HEK293T (cell line): ENCODE data around the gene SBNO2.

Source experiments
- CTCF ChIA-PET: fragments of 350-600 bp; formaldehyde crosslinking; extraction: SDS; loops from one replicate; lab custom pipeline; 2021; ENCODE audit warnings: antibody characterized with exemption, inconsistent platforms; lab: Yijun Ruan, JAX
- POLR2A ChIA-PET: fragments of 350-600 bp; formaldehyde crosslinking; extraction: SDS; loops from one replicate; lab custom pipeline; 2020; ENCODE audit warnings: antibody characterized with exemption, inconsistent platforms; lab: Yijun Ruan, JAX
- DNase-seq: peaks from one replicate; pipeline ENCODE4 v3.0.0; 2012; ENCODE audit warnings: mixed read lengths; ENCODE audit errors: extremely low spot score
- ARNT ChIP-seq: fragments of 450-650 bp; IDR thresholded peaks from 2 replicates; pipeline ENCODE4 v1.6.1; 2017; ENCODE audit warnings: mild to moderate bottlenecking
- BHLHE40 ChIP-seq: fragments of 450-650 bp; IDR thresholded peaks from 2 replicates; pipeline ENCODE4 v1.6.1; 2016; ENCODE audit warnings: mild to moderate bottlenecking, moderate library complexity, borderline replicate concordance
- CTBP1 ChIP-seq: fragments of 450-650 bp; IDR thresholded peaks from 2 replicates; pipeline ENCODE4 v1.6.1; 2016; ENCODE audit warnings: borderline replicate concordance
- ELF4 ChIP-seq: fragments of 450-650 bp; IDR thresholded peaks from 2 replicates; pipeline ENCODE4 v1.6.1; 2017; ENCODE audit warnings: antibody characterized with exemption
- FOXA1 ChIP-seq: fragments of 450-650 bp; IDR thresholded peaks from 2 replicates; pipeline ENCODE4 v1.6.1; 2016; ENCODE audit warnings: mild to moderate bottlenecking
- FOXK2 ChIP-seq: fragments of 450-650 bp; IDR thresholded peaks from 2 replicates; pipeline ENCODE4 v1.6.1; 2016; ENCODE audit warnings: mild to moderate bottlenecking
- FOXM1 ChIP-seq: fragments of 450-650 bp; IDR thresholded peaks from 2 replicates; pipeline ENCODE4 v1.6.1; 2017; ENCODE audit warnings: mild to moderate bottlenecking, borderline replicate concordance
- HDGF ChIP-seq: fragments of 450-650 bp; IDR thresholded peaks from 2 replicates; pipeline ENCODE4 v1.6.1; 2017; ENCODE audit warnings: antibody characterized with exemption, borderline replicate concordance
- L3MBTL2 ChIP-seq: fragments of 450-650 bp; conservative IDR thresholded peaks from 2 replicates; pipeline ENCODE4 v1.6.1; 2016; ENCODE audit warnings: mild to moderate bottlenecking
- LEF1 ChIP-seq: fragments of 450-650 bp; IDR thresholded peaks from 2 replicates; pipeline ENCODE4 v1.6.1; 2017; ENCODE audit warnings: mild to moderate bottlenecking, borderline replicate concordance
- NFRKB ChIP-seq: fragments of 450-650 bp; IDR thresholded peaks from 2 replicates; pipeline ENCODE4 v1.6.1; 2016; ENCODE audit warnings: mild to moderate bottlenecking, moderate library complexity
- SP1 ChIP-seq: fragments of 450-650 bp; IDR thresholded peaks from 2 replicates; pipeline ENCODE4 v1.6.1; 2017
- SUZ12 ChIP-seq: fragments of 450-650 bp; IDR thresholded peaks from 2 replicates; pipeline ENCODE4 v1.6.1; 2016; ENCODE audit warnings: mild to moderate bottlenecking
- TARDBP ChIP-seq: fragments of 450-650 bp; IDR thresholded peaks from 2 replicates; pipeline ENCODE4 v1.6.1; 2016
- ZNF384 ChIP-seq: fragments of 450-650 bp; IDR thresholded peaks from 2 replicates; pipeline ENCODE4 v1.6.1; 2016
- TF ChIP-seq, protein P1 (sequence below): fragments of 450-650 bp; IDR thresholded peaks from 2 replicates; pipeline ENCODE4 v1.6.1; 2016

SBNO2 gene

DNA sequence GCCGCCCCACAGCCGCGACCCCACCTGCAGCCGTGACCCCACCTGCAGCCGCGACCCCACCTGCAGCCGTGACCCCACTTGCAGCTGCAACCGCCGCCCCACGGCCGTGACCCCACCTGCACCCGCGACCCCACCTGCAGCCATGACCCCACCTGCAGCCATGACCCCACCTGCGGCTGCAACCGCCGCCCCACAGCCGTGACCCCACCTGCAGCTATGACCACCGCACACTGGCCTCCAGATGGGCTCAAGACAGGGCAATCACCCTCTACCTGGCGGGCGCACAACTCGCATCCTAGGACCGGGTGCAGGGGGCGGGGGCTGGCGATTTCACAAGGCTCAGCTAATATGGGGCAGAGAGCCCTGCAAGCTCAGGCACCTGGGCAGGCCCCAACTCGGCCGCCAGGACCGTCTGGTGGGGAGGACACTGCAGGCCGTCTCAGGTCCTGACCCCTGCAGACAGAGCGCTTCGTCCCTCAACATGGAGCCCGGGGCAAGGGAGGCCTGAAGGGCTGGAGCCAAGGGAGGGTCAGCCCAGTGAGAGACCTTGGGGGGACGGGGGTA is 15.1 kb downstream of the SBNO2 start:
- POLR2A ChIA-PET: no interaction called here

DNA sequence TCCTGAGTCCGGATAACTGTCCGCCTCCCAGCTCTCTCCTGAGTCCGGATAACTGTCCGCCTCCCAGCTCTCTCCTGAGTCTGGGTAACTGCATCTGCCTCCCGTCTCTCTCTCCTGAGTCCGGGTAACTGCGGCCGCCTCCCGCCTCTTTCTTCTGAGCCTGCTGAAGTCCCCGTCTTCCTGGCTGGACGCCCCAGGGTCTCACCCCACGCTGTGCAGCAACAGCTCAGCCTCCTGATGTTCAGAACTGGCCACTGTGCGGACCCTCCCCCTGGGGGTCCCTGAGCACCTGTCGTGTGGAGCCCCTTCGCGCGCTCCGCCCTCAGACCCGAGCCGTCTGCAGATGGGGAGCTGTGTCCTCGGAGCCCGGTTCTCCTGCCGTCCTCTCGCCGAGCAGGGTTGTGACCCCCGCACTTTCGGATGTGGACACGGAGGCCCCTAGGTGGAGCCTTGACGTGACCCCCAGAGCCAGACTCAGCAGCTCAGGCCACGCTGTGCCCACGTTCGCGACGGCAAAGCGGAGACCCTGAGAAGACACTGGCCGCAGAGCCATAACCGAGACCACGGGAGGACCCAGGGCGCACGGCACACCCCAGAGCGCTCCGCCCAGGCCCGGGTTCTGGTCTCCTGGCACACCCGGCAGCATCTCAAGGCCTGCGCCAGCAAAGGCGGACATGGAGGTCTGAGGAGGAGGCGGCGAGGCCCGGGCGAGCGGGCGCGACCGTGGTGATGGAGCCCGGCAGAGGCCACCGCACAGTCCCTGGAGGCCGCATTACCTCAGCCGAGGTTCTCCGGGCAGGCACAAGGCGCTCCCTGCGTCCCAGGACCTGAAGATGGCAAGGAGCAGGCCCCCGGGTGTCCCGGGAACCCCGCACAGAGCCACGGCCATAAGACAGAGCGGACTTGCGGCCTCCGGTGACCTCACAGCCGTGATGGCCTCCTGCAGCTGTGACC is 15.9 kb downstream of the SBNO2 start:
- no peak for TF ChIP-seq TARDBP
- TF ChIP-seq SP1: no peak
- TF ChIP-seq, protein P1, sequence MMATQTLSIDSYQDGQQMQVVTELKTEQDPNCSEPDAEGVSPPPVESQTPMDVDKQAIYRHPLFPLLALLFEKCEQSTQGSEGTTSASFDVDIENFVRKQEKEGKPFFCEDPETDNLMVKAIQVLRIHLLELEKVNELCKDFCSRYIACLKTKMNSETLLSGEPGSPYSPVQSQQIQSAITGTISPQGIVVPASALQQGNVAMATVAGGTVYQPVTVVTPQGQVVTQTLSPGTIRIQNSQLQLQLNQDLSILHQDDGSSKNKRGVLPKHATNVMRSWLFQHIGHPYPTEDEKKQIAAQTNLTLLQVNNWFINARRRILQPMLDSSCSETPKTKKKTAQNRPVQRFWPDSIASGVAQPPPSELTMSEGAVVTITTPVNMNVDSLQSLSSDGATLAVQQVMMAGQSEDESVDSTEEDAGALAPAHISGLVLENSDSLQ: no peak
- no peak for TF ChIP-seq HDGF
- no peak for TF ChIP-seq FOXK2
- no peak for TF ChIP-seq L3MBTL2
- ChIA-PET POLR2A (no interaction called here), CTCF (no interaction called here)
- no peak for DNase-seq

More for the DNA sequence above, 15.1 kb downstream of the SBNO2 start:
- no peak for DNase-seq
- CTCF ChIA-PET: no interaction called here
- TF ChIP-seq ZNF384: no peak

DNA sequence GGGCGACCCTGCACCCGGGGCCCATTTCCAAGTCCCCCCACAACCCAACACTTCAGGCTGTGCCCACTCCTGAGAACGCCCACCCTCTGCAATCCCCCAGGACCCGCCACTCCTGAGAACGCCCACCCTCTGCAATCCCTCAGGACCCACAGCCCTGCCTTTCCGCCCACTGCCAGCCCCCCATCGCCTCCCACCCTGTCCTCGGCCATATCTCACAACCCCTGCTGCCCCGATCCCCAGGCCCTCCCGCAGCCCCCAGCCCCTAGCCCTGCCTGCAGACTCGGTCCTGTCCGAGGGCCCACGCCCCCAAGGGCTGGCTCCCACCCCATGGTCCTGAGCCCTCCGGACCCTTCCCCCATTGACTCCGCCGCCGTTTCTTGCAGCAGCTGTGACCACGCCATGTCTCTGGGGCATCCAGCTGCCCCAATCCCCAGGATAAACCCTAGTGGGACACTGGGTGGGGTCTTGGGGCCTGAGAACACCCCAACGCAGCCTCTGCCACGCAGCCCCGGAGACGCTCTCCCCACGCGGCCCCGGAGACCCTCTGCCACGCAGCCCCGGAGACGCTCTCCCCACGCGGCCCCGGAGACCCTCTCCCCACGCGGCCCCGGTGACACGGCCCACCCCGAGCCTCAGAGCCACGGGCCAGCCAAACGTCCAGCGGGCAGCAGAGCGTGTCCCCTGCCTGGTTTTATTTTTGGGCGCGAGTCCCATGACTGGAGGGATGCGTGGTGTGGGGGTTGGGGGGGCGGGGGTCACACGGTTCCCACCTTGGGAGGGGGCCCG is 17.0 kb downstream of the SBNO2 start:
- ChIA-PET POLR2A (no interaction called here), CTCF (no interaction called here)
- no peak for TF ChIP-seq FOXK2
- no peak for TF ChIP-seq ZNF384
- TF ChIP-seq NFRKB: no peak
- TF ChIP-seq SUZ12: no peak
- TF ChIP-seq TARDBP: no peak
- TF ChIP-seq FOXA1: no peak
- no peak for TF ChIP-seq L3MBTL2
- no peak for TF ChIP-seq SP1
- TF ChIP-seq CTBP1: no peak
- TF ChIP-seq, protein P1: no peak
- TF ChIP-seq HDGF: no peak
- TF ChIP-seq BHLHE40: no peak

DNA sequence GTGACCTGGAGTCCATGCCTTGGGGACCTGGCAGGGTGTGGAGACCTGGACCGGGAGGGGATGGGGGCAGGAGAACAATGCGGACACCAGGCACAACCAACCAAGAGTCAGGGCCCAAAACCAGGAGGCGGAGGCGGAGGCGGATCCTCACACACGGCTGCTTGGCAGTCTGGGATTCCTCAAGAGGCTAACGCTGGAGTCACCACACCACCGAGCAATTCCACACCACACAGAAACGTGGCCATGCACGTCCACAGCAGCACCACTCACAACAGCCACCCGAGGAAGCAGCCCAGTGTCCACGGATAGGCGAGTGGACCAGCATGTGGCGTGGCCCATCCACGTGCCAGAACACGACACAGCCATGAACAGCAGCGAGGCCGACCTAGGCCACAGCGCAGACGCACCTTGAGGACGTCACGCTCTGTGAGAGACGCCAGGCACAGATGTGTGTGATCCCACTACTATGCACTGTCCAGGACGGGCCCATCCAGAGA is 17.7 kb downstream of the SBNO2 start:
- POLR2A ChIA-PET: no interaction called here
- DNase-seq: no peak
- CTCF ChIA-PET: no interaction called here
- TF ChIP-seq ARNT (no peak), FOXM1 (no peak), LEF1 (no peak), NFRKB (no peak), BHLHE40 (no peak), CTBP1 (no peak), FOXA1 (no peak), ZNF384 (no peak), TARDBP (no peak), SP1 (no peak), ELF4 (no peak), FOXK2 (no peak), SUZ12 (no peak), L3MBTL2 (no peak), HDGF (no peak)
- TF ChIP-seq, protein P1: no peak

More for the DNA sequence above, 17.0 kb downstream of the SBNO2 start:
- DNase-seq: no peak

DNA sequence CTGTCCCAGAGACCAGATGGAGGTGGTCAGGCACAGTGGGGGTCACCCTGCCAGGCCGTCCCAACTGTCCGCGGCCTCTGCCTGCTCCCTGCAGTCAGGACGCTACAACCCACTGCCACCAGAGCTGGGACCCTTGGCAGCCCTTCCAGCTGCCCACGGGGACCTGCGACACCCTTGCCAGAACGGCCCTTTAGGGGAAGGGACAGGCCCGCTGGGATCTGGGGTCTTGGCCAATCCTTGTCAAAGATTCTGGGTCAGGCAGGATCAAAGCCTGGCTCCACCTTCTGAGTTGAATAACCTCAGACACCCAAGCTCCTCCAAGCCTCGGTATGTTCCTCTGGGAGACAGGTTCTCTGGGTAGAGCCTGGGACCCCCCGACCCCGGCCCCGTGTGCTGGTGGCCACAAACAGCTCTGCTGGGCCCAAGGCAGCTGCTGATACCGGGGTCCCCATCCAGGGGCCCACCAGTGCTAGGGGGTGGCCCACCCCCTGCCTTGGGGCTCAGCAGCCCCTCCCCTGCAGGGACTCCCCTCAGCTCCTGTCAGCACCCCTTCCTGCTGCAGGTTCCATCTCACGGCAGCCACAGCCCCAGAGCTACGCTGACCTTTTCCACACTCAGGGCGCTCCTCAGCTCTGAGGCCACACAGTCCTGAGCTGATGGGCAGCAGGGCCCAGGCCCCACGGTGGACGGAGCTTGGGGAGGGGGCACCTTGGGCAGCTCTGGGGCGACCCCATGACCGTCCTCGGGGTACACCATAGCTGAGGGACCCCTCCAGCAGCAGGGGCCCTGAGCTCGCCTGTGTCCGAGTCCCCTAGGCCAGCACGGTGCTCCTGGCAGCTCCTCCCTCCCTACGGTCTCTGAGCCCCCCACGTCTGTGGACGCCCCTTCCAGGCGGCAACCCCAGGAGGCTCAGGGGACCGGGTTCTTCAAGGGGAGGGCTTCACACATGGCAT is 18.4 kb downstream of the SBNO2 start:
- ChIA-PET CTCF (no interaction called here), POLR2A (no interaction called here)
- TF ChIP-seq CTBP1 (no peak), ZNF384 (no peak), ARNT (no peak), NFRKB (no peak)

More for the DNA sequence above, 18.4 kb downstream of the SBNO2 start:
- no peak for DNase-seq
